H9 (cell line): ENCODE data around the gene KCNN3. TPM values are rescaled to one million over a fixed set of nuclear protein-coding genes. Genes with fewer than 3 reads are reported as not detected.

Source experiments
- DNase-seq: peaks from one replicate; pipeline ENCODE4 v3.0.0-alpha.2; 2017
- H2AFZ ChIP-seq: one replicate; pipeline ENCODE4 v1.6.1; 2013; ENCODE audit warnings: mild to moderate bottlenecking, low read length, control low read depth, moderate library complexity
- H2AK5ac ChIP-seq: 2 replicates; pipeline ENCODE4 v1.6.1; 2013; ENCODE audit warnings: low read length, control low read depth, mixed read lengths; ENCODE audit not compliant: insufficient read length
- H2BK120ac ChIP-seq: one replicate; pipeline ENCODE4 v1.6.1; 2013; ENCODE audit warnings: low read depth, mild to moderate bottlenecking, low read length, control low read depth, inconsistent platforms; ENCODE audit not compliant: poor library complexity, severe bottlenecking
- H2BK12ac ChIP-seq: 2 replicates; pipeline ENCODE4 v1.6.1; 2013; ENCODE audit warnings: low read length, control low read depth, mixed read lengths, low read depth; ENCODE audit not compliant: insufficient read length
- H2BK15ac ChIP-seq: 2 replicates; pipeline ENCODE4 v1.6.1; 2013; ENCODE audit warnings: low read depth, low read length, control low read depth
- H2BK20ac ChIP-seq: one replicate; pipeline ENCODE4 v1.6.1; 2013; ENCODE audit warnings: low read depth, mild to moderate bottlenecking, low read length, control low read depth, inconsistent platforms; ENCODE audit not compliant: poor library complexity, severe bottlenecking
- H2BK5ac ChIP-seq: 2 replicates; pipeline ENCODE4 v1.6.1; 2013; ENCODE audit warnings: low read length, control low read depth, mixed read lengths; ENCODE audit not compliant: insufficient read length
- H3K14ac ChIP-seq: 2 replicates; pipeline ENCODE4 v1.6.1; 2013; ENCODE audit warnings: low read length, control low read depth; ENCODE audit not compliant: insufficient read depth
- H3K18ac ChIP-seq: 2 replicates; pipeline ENCODE4 v1.6.1; 2013; ENCODE audit warnings: low read depth, mild to moderate bottlenecking, mixed read lengths, low read length, control low read depth; ENCODE audit not compliant: insufficient read length
- H3K23ac ChIP-seq: 2 replicates; pipeline ENCODE4 v1.6.1; 2013; ENCODE audit warnings: low read length, control low read depth, mixed read lengths, low read depth; ENCODE audit not compliant: insufficient read length
- H3K23me2 ChIP-seq: 2 replicates; pipeline ENCODE4 v1.6.1; 2013; ENCODE audit warnings: low read depth, mild to moderate bottlenecking, mixed read lengths, low read length, control low read depth; ENCODE audit not compliant: insufficient read length, poor library complexity, severe bottlenecking
- H3K27ac ChIP-seq: 2 replicates; pipeline ENCODE4 v1.5.1; 2013; ENCODE audit warnings: low read length, control low read depth, mixed read lengths, low read depth; ENCODE audit not compliant: insufficient read length
- H3K27me3 ChIP-seq: 2 replicates; pipeline ENCODE4 v1.6.1; 2013; ENCODE audit warnings: low read length, control low read depth, inconsistent platforms; ENCODE audit not compliant: insufficient read depth
- H3K4ac ChIP-seq: 2 replicates; pipeline ENCODE4 v1.6.1; 2013; ENCODE audit warnings: low read depth, mild to moderate bottlenecking, control low read depth, inconsistent platforms, low read length, moderate library complexity
- H3K4me1 ChIP-seq: 2 replicates; pipeline ENCODE4 v1.6.1; 2013; ENCODE audit warnings: low read length, control low read depth, inconsistent platforms; ENCODE audit not compliant: insufficient read depth
- H3K4me2 ChIP-seq: 2 replicates; pipeline ENCODE4 v1.6.1; 2013; ENCODE audit warnings: low read length, control low read depth, mixed read lengths; ENCODE audit not compliant: insufficient read length, insufficient read depth
- H3K56ac ChIP-seq: 2 replicates; pipeline ENCODE4 v1.6.1; 2013; ENCODE audit warnings: low read depth, mild to moderate bottlenecking, mixed read lengths, low read length, control low read depth; ENCODE audit not compliant: insufficient read length
- H3K79me1 ChIP-seq: 2 replicates; pipeline ENCODE4 v1.6.1; 2013; ENCODE audit warnings: low read depth, mild to moderate bottlenecking, moderate library complexity, low read length, control low read depth, inconsistent platforms; ENCODE audit not compliant: insufficient read depth, poor library complexity, severe bottlenecking
- H3K79me2 ChIP-seq: 2 replicates; pipeline ENCODE4 v1.6.1; 2013; ENCODE audit warnings: low read length, control low read depth, inconsistent platforms; ENCODE audit not compliant: insufficient read depth
- H3K9ac ChIP-seq: 2 replicates; pipeline ENCODE4 v1.6.1; 2013; ENCODE audit warnings: low read length, control low read depth, mixed read lengths; ENCODE audit not compliant: insufficient read length; ENCODE audit errors: extremely low read depth
- H3K9me3 ChIP-seq: one replicate; pipeline ENCODE4 v1.6.1; 2013; ENCODE audit warnings: low read depth, low read length, inconsistent platforms; ENCODE audit not compliant: control insufficient read depth
- H3T11ph ChIP-seq: one replicate; pipeline ENCODE4 v1.6.1; 2013; ENCODE audit warnings: mild to moderate bottlenecking, low read length, control low read depth, inconsistent platforms
- H4K20me1 ChIP-seq: one replicate; pipeline ENCODE4 v1.6.1; 2013; ENCODE audit not compliant: control insufficient read depth, insufficient read length, insufficient read depth
- H4K5ac ChIP-seq: 2 replicates; pipeline ENCODE4 v1.6.1; 2013; ENCODE audit warnings: low read depth, mild to moderate bottlenecking, mixed read lengths, low read length, control low read depth; ENCODE audit not compliant: insufficient read length
- H4K8ac ChIP-seq: replicated peaks from 2 replicates; pipeline ENCODE4 v1.6.1; 2013; ENCODE audit warnings: low read length, control low read depth, mixed read lengths, low read depth; ENCODE audit not compliant: insufficient read length
- H4K91ac ChIP-seq: 2 replicates; pipeline ENCODE4 v1.6.1; 2013; ENCODE audit warnings: low read depth, mild to moderate bottlenecking, moderate library complexity, mixed read lengths, low read length, control low read depth; ENCODE audit not compliant: insufficient read length
- H3K27ac Mint-ChIP-seq, 3 experiments: 2 replicates in 2 of 3; 3 replicates in 1 of 3; pipeline ENCODE4 v1.8.0; 2020 to 2021; ENCODE audit warnings: mixed read lengths in 3 of 3, mild to moderate bottlenecking in 1 of 3, moderate library complexity in 1 of 3
- H3K27me3 Mint-ChIP-seq: 2 replicates; pipeline ENCODE4 v1.8.0; 2021; ENCODE audit warnings: low read depth, mild to moderate bottlenecking, moderate library complexity, mixed read lengths
- H3K36me3 Mint-ChIP-seq, 3 experiments: 2 replicates in 2 of 3; 3 replicates in 1 of 3; pipeline ENCODE4 v1.8.0; 2020 to 2021; ENCODE audit warnings: low read depth in 3 of 3, mixed read lengths in 3 of 3; ENCODE audit not compliant: insufficient read depth in 1 of 3
- H3K4me1 Mint-ChIP-seq, 2 experiments: 2 replicates each; pipeline ENCODE4 v1.8.0; 2020; ENCODE audit warnings: mixed read lengths in 2 of 2
- H3K4me3 Mint-ChIP-seq, 2 experiments: 2 replicates in 1 of 2; 3 replicates in 1 of 2; pipeline ENCODE4 v1.8.0; 2020 to 2021; ENCODE audit warnings: mild to moderate bottlenecking in 2 of 2, mixed read lengths in 2 of 2, moderate library complexity in 1 of 2
- H3K9me3 Mint-ChIP-seq, 2 experiments: 2 replicates in 1 of 2; 3 replicates in 1 of 2; pipeline ENCODE4 v1.8.0; 2020; ENCODE audit warnings: mild to moderate bottlenecking in 2 of 2, mixed read lengths in 2 of 2, moderate library complexity in 1 of 2
- WGBS: extraction: QIAGEN DNeasy Blood & Tissue Kit; methylation state at CpG from one replicate; pipeline ENCODE4 v1.1.7; 2013; ENCODE audit warnings: missing lambda C conversion rate, low lambda C conversion rate, mixed read lengths; ENCODE audit not compliant: insufficient read length; ENCODE audit errors: extremely low coverage; 5-methylcytosine and 5-hydroxymethylcytosine counted together
- total RNA-seq: library from RNA; stranded (reverse); gene quantifications from 2 replicates; pipeline ENCODE4 v1.2.1, GENCODE V29; 2021
- TF ChIP-seq, protein P1 (sequence below): fragments of 200-600 bp; sonication (generic); conservative IDR thresholded peaks from 3 replicates; pipeline ENCODE4 v1.8.0; 2021; ENCODE audit warnings: antibody characterized with exemption, mild to moderate bottlenecking

KCNN3 gene
- total RNA-seq, 1 experiment from 2014 or later = 0.83 TPM

DNA sequence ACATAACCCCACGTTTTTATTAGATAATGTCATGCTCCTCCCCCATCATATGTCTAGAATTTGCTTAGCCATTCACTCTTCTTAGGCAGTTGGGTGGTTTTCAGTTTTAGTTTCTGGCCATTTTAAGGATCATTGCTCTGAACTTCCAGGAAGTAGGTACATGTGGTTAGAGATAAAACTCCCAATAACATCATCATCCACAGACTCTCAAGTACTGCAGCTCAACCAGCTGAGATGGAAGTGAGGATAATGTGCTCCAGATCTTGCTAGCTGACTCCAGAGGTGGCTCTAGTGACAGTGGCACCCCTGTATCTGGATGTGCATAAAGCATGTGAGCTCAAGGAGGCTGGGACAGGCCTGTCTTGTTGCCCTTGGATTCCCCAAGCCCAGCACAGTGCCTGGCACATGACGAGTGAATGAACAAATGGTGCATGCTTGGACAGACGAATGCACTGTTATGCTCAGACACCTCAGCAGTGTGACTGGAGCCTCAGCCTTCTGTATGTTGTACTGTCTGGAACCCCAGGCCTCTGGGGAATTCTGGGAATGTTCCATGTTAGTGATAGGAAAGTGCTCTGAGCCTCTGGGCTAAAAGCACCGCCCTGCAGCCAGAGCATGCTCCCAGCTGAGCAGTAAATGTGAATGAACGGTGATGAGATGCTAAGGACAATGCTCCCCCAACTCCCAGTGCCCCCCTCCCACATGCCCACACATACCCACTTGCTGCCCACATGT is 16.4 kb upstream of the KCNN3 start:
- no peak overlapping the region for H3K4ac ChIP-seq
- no peaks in the 10 kb centered on the region for H3K27me3 ChIP-seq
- no peaks in the 10 kb centered on the region for H3K9me3 ChIP-seq
- no peak overlapping the region for H4K8ac ChIP-seq
- no peak for DNase-seq
- Mint-ChIP-seq H3K27ac (no peak overlapping the region), H3K27me3 (peaks cover 8% of the 10 kb centered on the region), H3K9me3 (no peaks in the 10 kb centered on the region), H3K36me3 (no peaks in the 10 kb centered on the region), H3K4me1 (peaks cover 0 to 8% of the 10 kb centered on the region in 2 experiments), H3K4me3 (no peak overlapping the region)
- no peak overlapping the region for H2AK5ac ChIP-seq
- no peak overlapping the region for H2AFZ ChIP-seq
- H4K91ac ChIP-seq = no peak overlapping the region
- no peak overlapping the region for H4K5ac ChIP-seq
- no peak overlapping the region for H3K56ac ChIP-seq
- no peak overlapping the region for H3K23ac ChIP-seq
- WGBS = no CpG with 5 or more reads among the region's 5 CpGs
- H4K20me1 ChIP-seq = no peaks in the 10 kb centered on the region
- peaks cover 2% of the 10 kb centered on the region; the same call in 1 of the 2 replicates for H3K4me1 ChIP-seq
- H3K14ac ChIP-seq = no peak overlapping the region
- no peak overlapping the region for H2BK120ac ChIP-seq
- TF ChIP-seq, protein P1, sequence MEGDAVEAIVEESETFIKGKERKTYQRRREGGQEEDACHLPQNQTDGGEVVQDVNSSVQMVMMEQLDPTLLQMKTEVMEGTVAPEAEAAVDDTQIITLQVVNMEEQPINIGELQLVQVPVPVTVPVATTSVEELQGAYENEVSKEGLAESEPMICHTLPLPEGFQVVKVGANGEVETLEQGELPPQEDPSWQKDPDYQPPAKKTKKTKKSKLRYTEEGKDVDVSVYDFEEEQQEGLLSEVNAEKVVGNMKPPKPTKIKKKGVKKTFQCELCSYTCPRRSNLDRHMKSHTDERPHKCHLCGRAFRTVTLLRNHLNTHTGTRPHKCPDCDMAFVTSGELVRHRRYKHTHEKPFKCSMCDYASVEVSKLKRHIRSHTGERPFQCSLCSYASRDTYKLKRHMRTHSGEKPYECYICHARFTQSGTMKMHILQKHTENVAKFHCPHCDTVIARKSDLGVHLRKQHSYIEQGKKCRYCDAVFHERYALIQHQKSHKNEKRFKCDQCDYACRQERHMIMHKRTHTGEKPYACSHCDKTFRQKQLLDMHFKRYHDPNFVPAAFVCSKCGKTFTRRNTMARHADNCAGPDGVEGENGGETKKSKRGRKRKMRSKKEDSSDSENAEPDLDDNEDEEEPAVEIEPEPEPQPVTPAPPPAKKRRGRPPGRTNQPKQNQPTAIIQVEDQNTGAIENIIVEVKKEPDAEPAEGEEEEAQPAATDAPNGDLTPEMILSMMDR = no peak
- H2BK5ac ChIP-seq = no peak overlapping the region
- H3K23me2 ChIP-seq = no peaks in the 10 kb centered on the region
- no peak overlapping the region for H3K18ac ChIP-seq
- H2BK20ac ChIP-seq = no peak overlapping the region
- H3K79me1 ChIP-seq = no peaks in the 10 kb centered on the region
- no peak overlapping the region for H3K27ac ChIP-seq
- H3K4me2 ChIP-seq = no peak overlapping the region
- no peak overlapping the region for H3K9ac ChIP-seq
- H2BK12ac ChIP-seq = no peak overlapping the region
- no peak overlapping the region for H2BK15ac ChIP-seq
- no peak overlapping the region for H3T11ph ChIP-seq
- H3K79me2 ChIP-seq = no peaks in the 10 kb centered on the region
